Loucy (cell line): ENCODE data around the gene CNTN5.

Experiments used
- EZH2phosphoT487 ChIP-seq: fragments of 200-600 bp; IDR thresholded peaks from 2 replicates; pipeline ENCODE4 v1.6.1; 2018; ENCODE audit warnings: antibody characterized with exemption, mild to moderate bottlenecking, moderate library complexity, borderline replicate concordance
- TF ChIP-seq, protein P1 (sequence below): fragments of 200-600 bp; sonication (generic); conservative IDR thresholded peaks from 2 replicates; pipeline ENCODE4 v1.5.1; 2014; ENCODE audit warnings: mild to moderate bottlenecking, antibody characterized with exemption, low read length

DNA sequence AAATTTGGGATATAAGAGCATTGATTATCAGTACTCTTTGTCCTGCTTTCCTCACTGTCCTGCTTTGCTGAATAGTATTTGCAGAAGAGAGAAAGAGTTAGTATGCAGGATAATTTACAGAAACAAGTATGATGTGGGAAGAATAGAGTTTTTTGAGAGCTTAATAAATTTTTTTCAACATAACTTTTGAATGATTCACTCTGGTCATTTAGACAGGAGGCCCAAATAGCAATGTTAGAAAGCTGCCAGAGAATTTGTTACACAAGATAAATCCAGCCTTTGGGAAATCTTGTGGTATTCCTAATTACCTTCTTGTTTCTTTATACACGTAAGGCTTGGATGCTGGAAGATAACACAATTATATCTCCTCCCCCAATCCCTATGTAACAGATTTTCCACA, 484.6 kb downstream of the CNTN5 start:
- TF ChIP-seq, protein P1, sequence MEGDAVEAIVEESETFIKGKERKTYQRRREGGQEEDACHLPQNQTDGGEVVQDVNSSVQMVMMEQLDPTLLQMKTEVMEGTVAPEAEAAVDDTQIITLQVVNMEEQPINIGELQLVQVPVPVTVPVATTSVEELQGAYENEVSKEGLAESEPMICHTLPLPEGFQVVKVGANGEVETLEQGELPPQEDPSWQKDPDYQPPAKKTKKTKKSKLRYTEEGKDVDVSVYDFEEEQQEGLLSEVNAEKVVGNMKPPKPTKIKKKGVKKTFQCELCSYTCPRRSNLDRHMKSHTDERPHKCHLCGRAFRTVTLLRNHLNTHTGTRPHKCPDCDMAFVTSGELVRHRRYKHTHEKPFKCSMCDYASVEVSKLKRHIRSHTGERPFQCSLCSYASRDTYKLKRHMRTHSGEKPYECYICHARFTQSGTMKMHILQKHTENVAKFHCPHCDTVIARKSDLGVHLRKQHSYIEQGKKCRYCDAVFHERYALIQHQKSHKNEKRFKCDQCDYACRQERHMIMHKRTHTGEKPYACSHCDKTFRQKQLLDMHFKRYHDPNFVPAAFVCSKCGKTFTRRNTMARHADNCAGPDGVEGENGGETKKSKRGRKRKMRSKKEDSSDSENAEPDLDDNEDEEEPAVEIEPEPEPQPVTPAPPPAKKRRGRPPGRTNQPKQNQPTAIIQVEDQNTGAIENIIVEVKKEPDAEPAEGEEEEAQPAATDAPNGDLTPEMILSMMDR: no peak
- no peak for TF ChIP-seq EZH2phosphoT487
